GM19468 (cell line): ENCODE measurements around the gene NDUFS8.
"Not testable (repeated sequence)": the region's sequence is repeated elsewhere in the genome, so short reads cannot be mapped to it uniquely, and the experiment has no call there.

Source experiments
- ATAC-seq: cut with Tn5 transposase; IDR thresholded peaks from one replicate; pipeline ENCODE4 v1.9.1; 2021; ENCODE audit warnings: mild to moderate bottlenecking, moderate library complexity, moderate number of reproducible peaks; ENCODE audit not compliant: unreplicated experiment; ENCODE audit errors: extremely low read depth

Gene NDUFS8

GRCh38 chr11:68030318-68031143 is at the start of gene NDUFS8:
Gene NDUFS8 (plus strand): TSS chr11:68030681. CDS start chr11:68032152, 1,471 bp downstream.
- peak; percentile 89 for ATAC-seq

DNA sequence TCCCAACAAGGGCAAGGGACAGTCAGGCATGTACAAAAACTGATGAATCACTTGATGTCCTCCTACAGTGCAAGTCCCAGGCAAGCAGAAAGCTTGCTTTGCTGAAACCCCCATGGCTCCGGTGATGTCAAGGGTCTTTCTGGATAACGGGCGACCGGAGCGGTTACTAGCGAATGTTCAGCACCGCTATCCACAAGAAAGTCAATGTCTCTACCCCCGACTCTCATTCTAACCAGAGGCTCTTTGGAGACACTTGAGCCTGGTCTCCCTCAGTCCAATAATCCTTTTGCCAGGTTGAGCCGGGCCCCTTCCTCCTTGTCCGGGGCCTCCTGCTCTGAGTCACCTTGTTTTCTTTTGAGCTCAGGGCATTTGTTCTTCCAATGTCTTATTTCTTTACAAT is 49.3 kb upstream of the NDUFS8 start:
- not testable (repeated sequence) for ATAC-seq

- not testable (repeated sequence) for ATAC-seq
Measured at GRCh38 chr11:67982255-67982857, 48.1 kb upstream of the NDUFS8 start.

GRCh38 chr11:67983951-67984350 is 46.5 kb upstream of the NDUFS8 start:
- ATAC-seq = no peak

DNA sequence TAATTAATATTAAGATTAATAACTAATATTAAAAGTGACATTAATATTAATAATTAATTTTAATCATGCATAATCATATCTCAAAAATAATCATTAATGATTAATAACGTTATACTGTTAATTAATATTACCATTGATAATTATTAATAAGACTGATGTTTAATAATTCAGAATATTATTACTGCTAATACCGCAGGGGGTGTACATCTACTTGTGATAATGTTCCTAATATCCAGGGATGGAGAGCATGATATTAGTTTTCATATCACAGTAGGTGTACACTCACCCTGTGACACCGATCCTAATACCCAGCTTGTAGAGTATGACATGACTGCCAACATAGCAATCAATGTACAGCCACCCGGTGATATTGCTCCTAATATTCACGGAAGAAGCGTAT is 45.2 kb upstream of the NDUFS8 start:
- not testable (repeated sequence) for ATAC-seq

DNA sequence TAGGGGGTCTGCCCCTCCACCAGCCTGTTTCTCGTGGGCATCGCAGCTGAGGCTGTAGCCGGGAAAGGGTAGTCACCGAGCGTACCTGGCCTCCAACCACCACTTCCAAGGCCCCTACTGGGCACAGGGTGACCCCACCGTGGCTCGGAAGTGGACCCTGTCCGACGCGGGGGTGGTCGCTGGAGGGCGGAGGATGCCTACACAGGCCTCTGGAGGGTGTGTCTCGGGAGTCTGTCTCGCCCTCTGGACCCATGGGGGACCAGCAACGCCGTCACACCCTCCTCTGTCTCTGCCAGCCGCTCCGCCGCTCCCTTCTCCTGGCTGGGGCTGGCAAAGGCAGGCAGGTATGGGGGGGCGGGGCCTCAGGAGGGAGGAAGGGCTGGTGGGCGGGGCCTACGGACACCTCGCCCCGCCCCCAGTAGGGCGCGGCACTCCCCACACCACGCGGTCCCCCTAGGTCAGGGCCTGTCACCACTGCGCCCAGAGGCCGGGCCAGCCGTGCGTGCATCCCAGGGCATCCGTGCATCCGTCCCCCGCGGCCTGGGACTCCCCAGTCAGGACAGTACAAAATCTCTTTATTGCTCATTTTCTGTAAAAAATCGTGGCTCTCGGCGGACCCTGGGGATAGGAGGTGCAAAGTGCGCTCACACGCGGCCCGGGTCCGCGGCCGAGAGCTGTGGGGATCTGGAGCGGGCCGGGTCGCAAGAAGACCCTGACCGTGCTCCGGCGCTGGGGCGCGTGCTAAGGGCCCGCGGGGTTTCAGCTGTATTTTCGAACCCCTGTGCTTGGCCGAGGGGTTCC is 39.7 kb upstream of the NDUFS8 start:
- ATAC-seq = not testable (repeated sequence)

- not testable (repeated sequence) for ATAC-seq
Measured at GRCh38 chr11:67991347-67992121, 38.9 kb upstream of the NDUFS8 start.

DNA sequence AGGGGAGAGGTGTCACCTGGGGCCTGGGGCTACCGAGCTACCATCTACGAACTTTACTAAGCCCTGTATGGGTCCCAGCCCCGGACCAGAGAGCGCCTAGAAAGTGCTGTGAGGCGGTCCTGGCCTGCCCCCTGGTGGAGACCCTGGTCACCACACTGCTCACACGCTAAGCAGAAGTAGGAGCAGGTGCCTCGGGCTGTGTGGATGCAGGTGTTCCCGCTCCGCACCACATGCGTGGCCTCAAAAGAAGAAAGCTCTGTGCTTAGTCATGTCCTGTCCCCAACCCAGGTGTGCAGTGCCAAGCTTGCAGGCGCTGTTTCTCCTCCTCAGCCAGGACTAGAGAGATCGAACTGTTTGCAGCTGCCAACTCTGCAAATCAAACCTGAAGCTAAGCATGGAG is 36.7 kb upstream of the NDUFS8 start:
- ATAC-seq = not testable (repeated sequence)

DNA sequence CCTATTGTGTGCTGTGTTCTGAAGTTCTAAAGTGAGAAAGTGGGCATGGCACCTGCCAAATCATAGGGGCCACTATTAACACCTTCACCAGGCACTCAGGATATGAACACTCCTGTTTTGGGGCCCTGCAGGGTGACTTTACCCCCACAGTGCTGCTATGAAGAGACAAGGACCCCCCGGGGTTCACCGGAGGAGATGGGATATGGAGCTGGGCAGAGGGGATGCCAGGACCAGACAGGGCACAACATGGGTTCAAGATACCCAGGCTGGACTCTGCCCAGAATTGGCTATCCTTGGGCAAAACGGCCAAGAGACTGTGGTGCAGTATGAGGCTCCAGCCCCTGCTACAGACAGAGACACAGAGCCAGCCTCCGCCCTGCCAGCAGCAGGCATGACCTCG is 36.1 kb upstream of the NDUFS8 start:
- ATAC-seq = not testable (repeated sequence)

DNA sequence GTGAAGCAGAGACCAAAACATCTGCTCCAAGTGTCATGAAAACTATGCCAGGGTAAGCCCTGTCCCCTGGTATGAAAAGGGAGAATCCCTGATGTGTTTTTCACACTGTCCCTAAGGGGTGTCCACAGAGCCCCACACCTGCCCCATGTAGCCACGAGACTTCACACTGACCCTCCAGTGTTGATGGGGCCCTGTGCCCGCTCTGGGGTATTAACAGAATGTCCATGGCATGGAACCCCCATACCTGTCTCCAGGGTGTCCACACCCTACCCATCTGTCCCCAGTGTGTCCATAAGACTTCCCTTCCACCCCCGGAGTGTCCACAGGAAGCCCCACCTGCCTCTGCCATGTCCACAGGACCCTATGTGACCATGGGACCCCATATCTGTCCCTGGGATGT is 35.4 kb upstream of the NDUFS8 start:
- not testable (repeated sequence) for ATAC-seq

DNA sequence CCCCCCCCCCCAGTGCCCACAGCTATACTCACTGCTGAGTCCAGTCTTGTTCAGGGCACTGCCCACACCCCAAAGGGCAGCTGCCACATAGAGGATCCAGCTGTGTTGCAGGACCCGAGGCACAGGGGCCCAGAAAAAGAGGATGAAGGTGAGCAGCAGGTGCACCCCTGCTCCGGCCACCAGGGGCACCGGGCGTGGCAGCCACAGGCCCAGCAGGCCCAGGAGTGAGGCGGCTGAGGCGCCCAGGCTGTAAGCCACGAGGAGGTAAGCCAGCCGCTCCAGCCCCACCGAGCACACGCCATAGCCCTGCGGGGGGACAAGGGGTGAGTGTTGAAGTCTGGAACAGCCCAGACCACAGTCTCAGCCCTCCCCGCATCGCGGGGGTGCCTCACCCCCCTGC is 34.9 kb upstream of the NDUFS8 start:
- not testable (repeated sequence) for ATAC-seq

DNA sequence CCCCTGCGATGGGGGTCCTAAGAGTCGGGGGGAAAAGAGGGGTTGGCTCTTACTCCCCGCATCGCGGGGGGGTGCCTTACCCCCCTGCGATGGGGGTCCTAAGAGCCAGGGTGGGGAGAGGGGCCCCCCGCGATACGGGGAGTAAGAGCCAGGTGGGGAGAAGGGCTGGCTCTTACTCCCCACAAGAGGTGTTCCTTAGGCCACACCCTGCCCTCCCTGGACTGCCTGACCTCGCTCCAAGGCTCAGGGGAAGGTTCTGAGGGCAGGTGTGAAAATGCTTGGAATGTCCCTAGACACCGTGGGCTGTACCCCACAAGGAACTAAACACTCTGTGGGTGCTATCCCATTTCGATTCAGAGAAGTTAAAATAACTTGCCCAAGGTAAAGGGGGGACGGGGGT is 34.4 kb upstream of the NDUFS8 start:
- no peak for ATAC-seq

GRCh38 chr11:67996622-67997474 is 33.6 kb upstream of the NDUFS8 start:
- no peak for ATAC-seq

- no peak for ATAC-seq
Measured at GRCh38 chr11:67997475-67997921, 33.0 kb upstream of the NDUFS8 start.

DNA sequence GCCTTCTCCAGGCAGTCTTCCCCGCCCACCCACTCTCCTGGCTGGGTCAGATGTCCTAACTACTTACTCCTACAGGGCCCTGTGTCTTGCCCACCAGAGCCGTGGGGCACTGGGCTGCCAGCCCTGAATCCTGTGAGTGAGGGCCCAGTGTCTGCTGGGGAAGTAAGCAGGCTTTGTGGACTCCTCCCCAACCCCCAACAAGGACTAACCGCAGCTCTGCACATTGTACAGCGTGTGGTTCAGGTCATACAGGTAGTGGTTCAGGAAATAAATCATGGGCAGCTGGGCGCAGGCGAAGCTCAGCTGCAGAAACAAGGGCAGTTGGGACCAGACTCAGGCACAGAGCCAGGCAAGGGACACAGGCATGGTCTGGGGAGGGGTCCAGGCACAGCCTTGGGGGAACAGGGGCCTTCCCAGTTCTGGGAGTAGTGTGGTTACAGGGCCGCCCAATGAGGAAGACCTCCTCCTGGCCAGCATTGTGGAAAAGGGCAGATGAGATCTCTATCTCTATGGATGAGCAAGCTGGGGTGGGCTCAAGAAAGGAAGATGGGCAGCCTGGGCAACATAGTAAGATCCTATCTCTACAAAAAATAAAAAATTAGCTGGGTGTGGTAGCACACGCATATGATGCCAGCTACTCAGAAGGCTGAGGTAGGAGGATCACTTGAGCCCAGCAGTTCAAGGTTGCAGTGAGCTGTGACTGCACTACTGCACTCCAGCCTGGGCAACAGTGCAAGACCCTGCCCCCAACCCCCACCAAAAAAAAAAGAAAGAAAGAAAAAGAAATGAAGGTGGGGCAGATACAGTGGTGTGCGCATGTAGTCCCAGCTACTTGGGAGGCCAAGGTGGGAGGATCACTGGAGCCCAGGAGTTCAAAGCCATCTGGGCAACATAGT is 32.1 kb upstream of the NDUFS8 start:
- ATAC-seq = no peak

DNA sequence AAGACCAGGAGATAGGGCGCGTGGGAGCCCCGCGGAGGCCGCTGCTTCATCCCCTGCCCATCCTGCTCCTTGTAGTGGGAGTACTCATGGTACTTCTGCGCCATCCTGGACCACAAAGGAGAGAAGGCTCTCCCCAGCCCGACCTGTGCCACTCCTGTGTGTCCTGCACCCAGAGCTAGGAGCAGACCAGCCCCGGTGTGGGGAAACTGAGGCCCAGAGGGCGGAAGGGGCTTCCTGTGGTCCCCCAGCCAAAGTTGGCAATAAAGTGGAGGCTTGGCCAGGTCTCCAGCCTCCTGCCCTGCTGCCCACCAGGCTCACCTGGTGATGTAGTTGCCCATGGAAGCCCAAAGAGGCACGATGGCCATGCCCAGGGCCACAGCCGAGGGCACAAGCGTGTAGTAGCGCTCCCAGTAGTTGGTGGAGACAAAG is 31.3 kb upstream of the NDUFS8 start:
- ATAC-seq = no peak

- no peak for ATAC-seq
Measured at GRCh38 chr11:67999704-68000103, 30.8 kb upstream of the NDUFS8 start.

GRCh38 chr11:68002575-68002937 is 27.9 kb upstream of the NDUFS8 start:
- ATAC-seq = no peak
